MM.1S (cell line): ENCODE results near the gene LMNB1.

Experiments
- DNase-seq: peaks from one replicate; pipeline ENCODE4 v3.0.0-alpha.2; 2015
- H2AFZ ChIP-seq: fragments of 300-600 bp; sonication (generic); 2 replicates; pipeline ENCODE4 v1.6.0; 2016; ENCODE audit warnings: antibody characterized with exemption, low read length
- H3F3A ChIP-seq: fragments of 300-600 bp; sonication (generic); 2 replicates; pipeline ENCODE4 v1.6.1; 2016; ENCODE audit warnings: mild to moderate bottlenecking, antibody characterized with exemption, low read length, moderate library complexity, mixed read lengths; ENCODE audit not compliant: insufficient read depth
- H3K27ac ChIP-seq: fragments of 300-600 bp; sonication (generic); 2 replicates; pipeline ENCODE4 v1.5.1; 2016; ENCODE audit warnings: mild to moderate bottlenecking, low read length
- H3K27me3 ChIP-seq: fragments of 300-600 bp; sonication (generic); replicated peaks from 2 replicates; pipeline ENCODE4 v1.6.0; 2016; ENCODE audit warnings: low read length; ENCODE audit not compliant: insufficient read depth
- H3K36me3 ChIP-seq: fragments of 300-600 bp; sonication (generic); replicated peaks from 2 replicates; pipeline ENCODE4 v1.6.1; 2016; ENCODE audit warnings: mild to moderate bottlenecking, low read length, mixed read lengths; ENCODE audit not compliant: insufficient read depth
- H3K4me1 ChIP-seq: fragments of 300-600 bp; sonication (generic); 2 replicates; pipeline ENCODE4 v1.6.1; 2016; ENCODE audit warnings: low read length, mixed read lengths
- H3K4me2 ChIP-seq: fragments of 300-600 bp; sonication (generic); 2 replicates; pipeline ENCODE4 v1.6.0; 2016; ENCODE audit warnings: low read depth, low read length
- H3K4me3 ChIP-seq: fragments of 300-600 bp; sonication (generic); 2 replicates; pipeline ENCODE4 v1.5.1; 2016; ENCODE audit warnings: low read length, mixed read lengths
- H3K79me2 ChIP-seq: fragments of 300-600 bp; sonication (generic); 2 replicates; pipeline ENCODE4 v1.6.1; 2016; ENCODE audit warnings: mixed run types, low read length, mixed read lengths
- H3K9ac ChIP-seq: fragments of 300-600 bp; sonication (generic); 2 replicates; pipeline ENCODE4 v1.6.1; 2016; ENCODE audit warnings: low read length, mixed read lengths
- H3K9me2 ChIP-seq: fragments of 300-600 bp; sonication (generic); replicated peaks from 2 replicates; pipeline ENCODE4 v1.6.1; 2016; ENCODE audit warnings: mild to moderate bottlenecking, low read length, mixed read lengths; ENCODE audit not compliant: insufficient read depth
- H3K9me3 ChIP-seq: fragments of 300-600 bp; sonication (generic); replicated peaks from 2 replicates; pipeline ENCODE4 v1.6.1; 2016; ENCODE audit warnings: mild to moderate bottlenecking, low read length, mixed read lengths; ENCODE audit not compliant: insufficient read depth
- H4K20me1 ChIP-seq: fragments of 300-600 bp; sonication (generic); 2 replicates; pipeline ENCODE4 v1.6.1; 2016; ENCODE audit warnings: mild to moderate bottlenecking, low read length, moderate library complexity, mixed read lengths; ENCODE audit not compliant: insufficient read depth
- CTCF ChIP-seq: fragments of 300-600 bp; sonication (generic); IDR thresholded peaks from 2 replicates; pipeline ENCODE4 v1.5.1; 2016; ENCODE audit warnings: antibody characterized with exemption, low read length, mixed read lengths
- EZH2 ChIP-seq: fragments of 300-600 bp; sonication (generic); optimal IDR thresholded peaks from 2 replicates; pipeline ENCODE3; 2017; ENCODE audit warnings: low read depth, mild to moderate bottlenecking, antibody characterized with exemption, low read length, mixed read lengths
- EZH2phosphoT487 ChIP-seq: fragments of 300-600 bp; sonication (generic); IDR thresholded peaks from 2 replicates; pipeline ENCODE4 v1.6.1; 2018; ENCODE audit warnings: antibody characterized with exemption, low read length

LMNB1 gene

GRCh38 chr5:126826619-126827215 is 49.8 kb downstream of the LMNB1 start:
- no peak for TF ChIP-seq CTCF
- TF ChIP-seq EZH2, result no peak
- TF ChIP-seq EZH2phosphoT487, result no peak
- H3K27me3 ChIP-seq, result no peaks in the 10 kb centered on the region
- H3K36me3 ChIP-seq, result peaks cover 28% of the 10 kb centered on the region
- no peak overlapping the region for H2AFZ ChIP-seq
- DNase-seq, result no peak
- no peak overlapping the region for H3K4me3 ChIP-seq
- H4K20me1 ChIP-seq, result no peaks in the 10 kb centered on the region; the same call in 1 of the 2 replicates
- no peaks in the 10 kb centered on the region for H3K4me1 ChIP-seq
- H3K79me2 ChIP-seq, result peaks cover 88% of the 10 kb centered on the region
- no peaks in the 10 kb centered on the region for H3F3A ChIP-seq
- H3K9me3 ChIP-seq, result no peaks in the 10 kb centered on the region
- no peak overlapping the region for H3K4me2 ChIP-seq
- H3K9ac ChIP-seq, result no peak overlapping the region
- H3K9me2 ChIP-seq, result no peaks in the 10 kb centered on the region
- H3K27ac ChIP-seq, result no peak overlapping the region

- Histone ChIP-seq H3K36me3 (peaks cover 31% of the 10 kb centered on the region), H4K20me1 (no peaks in the 10 kb centered on the region), H3K27ac (no peak overlapping the region), H2AFZ (no peak overlapping the region), H3F3A (no peaks in the 10 kb centered on the region), H3K27me3 (no peaks in the 10 kb centered on the region), H3K9ac (no peak overlapping the region), H3K79me2 (peaks cover 79% of the 10 kb centered on the region), H3K4me1 (no peaks in the 10 kb centered on the region), H3K9me2 (no peaks in the 10 kb centered on the region), H3K4me2 (no peak overlapping the region), H3K9me3 (no peaks in the 10 kb centered on the region), H3K4me3 (no peak overlapping the region)
- no peak for DNase-seq
- TF ChIP-seq EZH2phosphoT487 (no peak), CTCF (no peak), EZH2 (no peak)
These were observed 52.2 kb downstream of the LMNB1 start for GRCh38 chr5:126829098-126829497.

- Histone ChIP-seq H3K4me1 (no peaks in the 10 kb centered on the region), H3K27ac (no peak overlapping the region), H4K20me1 (no peaks in the 10 kb centered on the region), H3K9me3 (no peaks in the 10 kb centered on the region), H3K9ac (no peak overlapping the region), H3K27me3 (no peaks in the 10 kb centered on the region), H3K79me2 (peaks cover 76% of the 10 kb centered on the region), H3K4me2 (no peak overlapping the region), H3F3A (no peaks in the 10 kb centered on the region), H3K4me3 (no peak overlapping the region), H2AFZ (no peak overlapping the region), H3K36me3 (peaks cover 27% of the 10 kb centered on the region), H3K9me2 (no peaks in the 10 kb centered on the region)
- DNase-seq, result no peak
- TF ChIP-seq CTCF, result no peak
- TF ChIP-seq EZH2phosphoT487, result no peak
- no peak for TF ChIP-seq EZH2
These were observed 53.1 kb downstream of the LMNB1 start for GRCh38 chr5:126830061-126830460.
